Right ventricle myocardium superior (tissue), 1 donor: ENCODE data around the gene KRTCAP2. TPM values are rescaled to one million over a fixed set of nuclear protein-coding genes. Genes with fewer than 3 reads are reported as not detected.
"Not testable (repeated sequence)": the region's sequence is repeated elsewhere in the genome, so short reads cannot be mapped to it uniquely, and the experiment has no call there.

Experiments used
- ATAC-seq: fragments of 200-7000 bp; cut with Tn5 transposase; one replicate; pipeline ENCODE4 v1.9.1; 2020; ENCODE audit warnings: mild to moderate bottlenecking; ENCODE audit not compliant: poor library complexity
- DNase-seq: peaks from one replicate; pipeline ENCODE4 v3.0.0-alpha.2; 2020
- intact Hi-C: fragments of 100-400 bp; cut with DNase I; formaldehyde crosslinking; loops from one replicate; pipeline ENCODE4 v1.11.2; 2022
- total RNA-seq: library from RNA; stranded (reverse); fragmentation: NEBNext Ultra II Directional; extraction: Animal tissue kit (Norgen Biotek cat#: 25700); gene quantifications from one replicate; pipeline ENCODE4 v1.2.1, GENCODE V29; 2021
- donor health status: DM: no; HTN: yes; CAD: no; lungs with severe emphysema.

The KRTCAP2 gene
- total RNA-seq, 1 donor from 2014 or later = 121 TPM

DNA sequence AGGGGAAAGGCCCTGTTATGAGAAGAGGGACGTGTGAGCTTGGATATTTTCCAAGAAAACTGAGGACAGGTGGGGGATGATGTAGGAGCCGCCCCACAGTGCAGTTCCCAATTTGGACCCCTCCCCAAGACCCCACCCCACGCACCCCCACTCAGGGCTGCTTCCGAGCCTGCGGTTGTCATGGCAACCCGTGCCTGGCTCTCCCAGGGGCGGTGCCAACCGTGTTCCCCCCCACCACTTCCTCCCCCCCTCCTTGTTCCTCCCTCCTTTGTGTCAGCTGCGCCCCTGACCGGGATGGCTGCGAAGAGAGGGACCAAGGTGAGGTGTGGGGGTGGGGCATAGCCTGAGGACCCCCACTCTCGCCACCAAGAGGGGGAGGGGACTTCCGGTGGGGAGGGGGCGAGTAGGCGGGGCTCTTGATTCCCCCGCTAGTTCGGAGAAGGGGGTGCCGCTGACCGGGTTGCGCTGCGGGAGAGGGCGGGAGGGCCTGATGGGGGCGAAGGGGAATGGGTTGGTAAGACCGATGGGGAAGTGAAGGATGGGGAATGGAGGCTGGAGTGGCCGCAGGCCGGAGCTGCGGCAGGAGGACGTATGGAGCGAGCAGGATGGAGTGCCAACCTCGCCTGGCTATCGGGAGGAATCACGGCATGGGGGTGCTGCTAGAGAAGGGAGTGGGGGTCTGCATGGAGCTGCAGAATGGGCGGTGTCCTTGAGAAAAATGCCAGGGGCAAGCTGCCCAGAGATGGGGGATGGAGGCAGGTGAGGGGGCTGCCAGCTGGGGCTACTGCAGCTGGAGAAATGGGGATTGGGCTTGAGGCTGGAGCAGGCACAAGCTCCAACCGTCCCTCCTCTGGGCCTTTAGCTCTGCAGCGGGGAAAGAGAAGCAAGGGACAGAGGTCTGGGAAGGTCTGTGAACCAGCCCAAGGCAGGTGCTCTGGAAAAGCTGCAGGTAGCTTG is 1.5 kb upstream of the KRTCAP2 start:
- ATAC-seq (no peak), DNase-seq (no peak)
- intact Hi-C loops = no loop called here

DNA sequence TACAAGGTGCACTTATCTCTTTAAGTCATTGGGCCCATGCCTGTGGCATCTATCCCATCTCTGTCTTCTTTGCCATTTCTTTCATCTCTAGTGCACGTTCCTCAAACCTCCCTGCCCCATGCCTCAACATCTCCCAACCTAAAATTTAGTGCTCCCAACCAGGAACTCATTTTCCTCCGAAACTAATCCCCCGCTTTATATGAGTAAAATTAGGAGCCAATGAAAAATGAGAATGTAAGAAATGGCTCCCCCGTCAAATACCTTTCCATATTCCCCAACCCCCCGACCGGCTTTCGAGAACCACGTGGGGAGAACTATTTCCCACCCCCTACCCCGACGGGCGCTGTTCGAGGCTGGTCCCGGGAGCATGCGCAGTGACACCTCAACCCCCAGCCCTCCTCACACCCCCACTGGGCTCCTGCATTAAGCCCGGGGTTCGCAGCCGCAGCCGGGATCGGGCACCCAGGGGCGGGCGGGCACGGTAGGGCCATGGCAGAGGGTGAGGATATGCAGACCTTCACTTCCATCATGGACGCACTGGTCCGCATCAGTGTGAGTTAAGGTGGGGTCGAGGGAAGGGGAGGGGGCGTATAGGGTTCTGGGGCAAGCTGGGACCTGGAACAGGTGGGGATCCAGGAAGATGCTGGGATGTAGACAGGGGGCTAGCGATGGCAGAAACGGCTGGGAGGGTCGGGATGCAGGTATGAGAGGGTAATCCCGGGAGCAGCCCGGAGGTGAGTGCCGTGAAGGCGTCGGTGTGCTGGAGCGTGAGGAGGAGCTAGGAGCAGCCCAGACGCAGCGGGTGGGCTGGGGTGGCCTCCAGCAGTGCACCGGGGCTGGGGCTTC is 597 bp upstream of the KRTCAP2 start, which contains the start of gene TRIM46:
TRIM46 (plus strand) TSS at position 372 of the 846 bp plus-strand sequence; CDS start at position 490, 118 bp downstream.
- intact Hi-C loops = no loop called here
- no peak for ATAC-seq
- DNase-seq = no peak

DNA sequence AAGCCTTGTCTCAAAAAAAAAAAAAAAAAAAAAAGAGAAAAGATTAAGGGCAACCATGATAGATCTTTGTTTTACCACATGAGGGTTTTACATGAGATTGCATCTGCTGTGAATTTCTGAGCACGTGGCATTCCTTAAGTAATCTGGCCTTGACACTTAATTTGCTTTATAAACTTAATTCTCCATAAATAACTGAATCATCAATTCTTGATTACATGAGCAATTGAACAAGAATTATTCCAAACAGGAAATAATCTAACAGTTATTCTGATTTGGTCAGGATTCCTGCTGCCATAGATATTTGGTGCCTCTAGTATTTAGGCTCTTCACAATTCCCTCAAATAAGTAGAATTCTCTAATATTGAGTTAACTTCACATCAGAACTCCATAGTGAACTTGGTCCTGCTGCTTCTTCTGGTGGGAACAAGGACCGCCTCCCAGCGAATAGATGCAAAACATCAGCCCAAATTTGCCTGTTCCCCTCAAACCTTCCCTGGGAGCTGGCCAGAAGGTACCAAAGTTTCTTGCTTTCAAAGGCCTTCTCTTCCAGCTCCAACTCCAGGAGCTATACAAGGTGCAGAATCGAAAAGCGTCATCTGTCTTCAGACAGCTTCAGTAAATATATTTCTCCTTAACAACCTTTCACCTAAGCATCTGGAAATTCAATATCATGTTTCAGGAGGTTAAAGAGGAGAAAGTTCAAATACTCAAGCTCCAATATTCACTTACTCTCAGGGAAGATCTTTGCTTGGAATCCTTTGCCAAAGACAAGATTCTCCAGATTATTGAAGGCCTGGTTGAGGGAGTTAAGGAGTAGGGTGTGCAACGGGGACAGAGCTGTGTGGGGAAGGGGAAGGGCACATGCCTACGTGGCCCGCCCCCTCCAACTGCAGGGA is 1.0 kb downstream of the KRTCAP2 start:
- DNase-seq (no peak), ATAC-seq (peak; percentile 3)
- intact Hi-C loops = no loop called here

DNA sequence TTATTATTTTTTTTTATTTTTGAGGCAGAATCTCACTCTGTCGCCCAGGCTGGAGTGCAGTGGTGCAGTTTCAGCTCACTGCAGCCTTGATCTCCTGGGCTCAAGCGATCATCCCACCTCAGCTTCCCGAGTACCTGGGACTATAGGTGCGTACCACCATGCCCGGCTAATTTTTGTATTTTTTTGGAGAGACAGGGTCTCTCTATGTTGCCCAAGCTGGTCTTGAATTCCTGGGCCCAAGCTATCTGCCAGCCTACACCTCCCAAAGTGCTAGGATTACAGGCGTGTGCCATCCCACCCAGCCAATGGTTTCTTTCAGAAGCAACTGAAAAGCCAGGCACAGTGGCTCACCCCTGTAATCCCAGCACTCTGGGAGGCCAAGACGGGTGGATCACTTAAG is 2.3 kb downstream of the KRTCAP2 start:
- intact Hi-C loops = no loop called here
- no peak for ATAC-seq

DNA sequence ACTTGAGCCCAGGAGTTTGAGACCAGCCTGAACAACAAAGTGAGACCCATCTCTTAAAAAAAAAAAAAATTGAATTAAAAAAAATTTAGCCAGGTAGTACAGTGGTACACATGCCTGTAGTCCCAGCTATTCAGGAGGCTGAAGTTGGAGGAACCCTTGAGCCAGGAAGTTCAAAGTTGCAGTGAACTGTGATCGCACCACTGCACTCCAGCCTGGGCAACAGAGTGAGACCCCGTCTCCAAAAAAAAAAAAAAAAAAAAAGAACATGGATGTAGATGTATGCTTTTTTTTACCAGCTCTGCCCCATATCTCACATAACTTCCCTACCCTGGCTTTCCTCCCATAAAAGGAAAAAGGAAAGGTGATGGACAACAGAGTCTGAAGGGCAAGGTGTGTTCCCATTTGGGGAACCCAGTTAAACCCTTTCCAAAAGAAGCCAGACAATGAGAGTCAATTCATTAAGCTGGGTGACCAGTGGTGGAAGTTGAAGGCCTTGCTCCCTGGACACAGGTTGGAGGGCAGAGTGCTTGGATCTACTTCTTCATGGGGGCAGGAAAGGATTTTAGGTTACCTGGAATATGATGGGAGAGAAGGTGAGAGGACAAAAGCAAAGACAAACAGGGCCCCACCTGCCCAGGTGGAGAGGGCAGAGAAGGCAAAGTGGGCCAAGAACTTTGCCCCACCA is 2.9 kb downstream of the KRTCAP2 start:
- ATAC-seq (no peak), DNase-seq (no peak)
- intact Hi-C loops = no loop called here

More for the DNA sequence above, 2.3 kb downstream of the KRTCAP2 start:
- DNase-seq = no peak

DNA sequence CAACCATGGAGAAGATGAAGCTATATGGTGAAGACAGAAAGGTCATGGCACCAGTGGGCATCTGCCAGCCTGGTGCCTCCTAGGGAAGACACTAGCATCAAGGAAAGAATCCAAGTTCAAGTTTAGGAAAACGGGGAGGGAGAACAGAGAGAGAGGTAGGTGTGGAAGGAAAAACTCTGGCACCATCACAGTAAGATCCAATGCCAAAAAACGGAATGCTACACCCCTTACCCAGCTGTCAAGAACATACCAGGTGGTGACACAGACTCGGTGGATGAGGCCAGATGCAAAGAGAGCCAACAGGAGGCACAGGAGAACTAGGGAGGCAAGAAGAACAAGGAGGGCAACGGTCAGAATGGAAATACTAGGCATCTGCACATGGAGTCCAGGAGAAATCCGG is 3.6 kb downstream of the KRTCAP2 start:
- DNase-seq = no peak
- intact Hi-C loops = loop anchor here (5.0 kb wide), 1 partner anchor 42 kb away; the partner anchor contains the start of gene EFNA1
- no peak for ATAC-seq

DNA sequence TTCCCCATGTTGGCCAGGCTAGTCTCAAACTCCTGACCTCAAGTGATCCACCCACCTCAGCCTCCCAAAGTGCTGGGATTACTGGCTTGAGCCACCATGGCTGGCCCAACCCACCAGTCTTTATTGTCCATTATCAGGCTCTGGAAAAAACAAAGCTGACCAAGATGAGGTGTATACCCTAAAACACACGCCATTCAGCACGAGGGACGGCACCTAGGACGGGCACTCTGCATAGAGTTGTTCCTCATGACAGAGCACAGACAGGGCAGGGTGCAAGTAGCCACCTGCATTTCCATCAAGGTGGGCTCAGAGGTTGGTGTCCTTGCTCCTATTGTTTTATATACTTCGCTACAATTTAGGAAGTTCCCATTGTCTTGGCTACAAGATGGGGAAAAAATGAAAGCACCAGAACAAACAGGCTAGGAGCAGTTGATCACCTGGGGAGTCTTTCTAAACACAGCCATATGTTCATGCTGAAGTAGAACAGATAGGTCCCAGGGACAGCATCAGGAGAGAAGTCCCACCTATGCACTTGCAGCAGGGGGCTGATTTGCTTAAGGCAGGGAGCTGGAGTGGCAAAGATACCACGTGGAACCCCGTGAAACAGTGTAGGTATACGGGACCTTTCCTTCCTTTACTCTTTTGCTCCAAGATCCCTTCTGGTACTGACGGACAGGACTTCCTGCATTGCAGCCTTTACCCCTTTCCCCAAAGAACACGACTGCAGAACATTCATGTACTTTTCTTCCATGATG is 4.5 kb downstream of the KRTCAP2 start:
- intact Hi-C loops = loop anchor here (5.0 kb wide), 1 partner anchor 41 kb away; the partner anchor contains the start of gene EFNA1
- ATAC-seq = no peak
- no peak for DNase-seq

DNA sequence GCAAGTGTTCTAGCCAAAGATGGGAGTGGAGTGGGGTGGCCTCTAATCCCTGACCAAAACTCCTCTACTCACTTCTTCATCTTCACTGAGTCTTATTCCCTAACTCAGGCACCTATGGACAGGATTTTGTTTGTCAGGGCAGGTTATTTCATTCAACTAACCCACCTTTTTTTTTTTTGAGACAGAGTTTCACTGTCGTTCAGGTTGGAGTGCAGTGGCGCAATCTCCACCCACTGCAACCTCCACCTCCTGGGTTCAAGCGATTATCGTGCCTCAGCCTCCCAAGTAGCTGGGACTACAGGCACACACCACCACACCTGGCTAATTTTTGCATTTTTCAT is 5.0 kb downstream of the KRTCAP2 start:
- not testable (repeated sequence) for DNase-seq, ATAC-seq
- intact Hi-C loops = loop anchor here (5.0 kb wide), 1 partner anchor 41 kb away; the partner anchor contains the start of gene EFNA1

DNA sequence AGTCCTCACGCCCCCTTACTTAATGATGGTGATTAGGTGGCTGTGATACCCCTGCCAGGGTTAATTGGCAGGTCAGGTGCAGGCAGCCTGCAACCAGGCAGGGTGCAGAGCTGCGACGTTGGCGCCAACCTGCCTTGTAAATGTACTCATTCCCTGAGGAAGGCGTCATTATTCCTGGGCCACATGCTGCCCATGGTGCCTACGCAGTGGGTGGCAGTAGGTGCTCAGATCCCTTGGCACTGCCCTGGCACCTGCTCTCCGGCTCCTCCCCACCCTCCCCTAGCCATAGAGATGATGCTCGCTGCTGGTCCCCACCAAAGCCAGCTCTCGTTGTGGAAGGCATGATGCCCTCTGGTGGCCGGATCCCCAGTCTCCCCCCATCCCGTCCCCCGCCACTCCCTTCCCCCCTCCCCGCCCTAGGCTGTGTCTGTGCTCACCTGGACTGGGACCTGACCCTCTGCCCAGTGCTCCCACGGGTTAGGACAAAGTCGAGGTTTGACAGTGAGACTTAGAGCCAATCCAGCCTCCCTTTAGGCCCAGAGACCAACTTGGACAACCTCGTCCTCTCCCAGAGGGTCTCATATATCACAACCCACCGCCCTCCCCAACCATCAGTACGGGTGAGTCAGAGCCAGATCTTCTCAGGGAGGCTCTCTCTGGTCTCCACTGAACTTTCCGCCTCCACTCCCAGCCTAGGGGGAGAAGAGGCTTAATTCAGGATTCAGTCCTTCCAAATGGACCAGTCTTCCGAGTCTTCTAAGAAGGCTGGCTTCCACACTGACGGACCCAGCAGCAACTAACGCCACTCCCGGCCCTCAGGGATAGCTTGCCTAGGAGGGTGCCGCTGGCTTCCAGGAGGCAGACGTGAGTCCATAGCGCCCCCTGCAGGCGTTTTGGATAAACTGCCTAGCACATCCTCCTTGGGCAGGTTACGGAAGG is 5.7 kb downstream of the KRTCAP2 start:
- intact Hi-C loops = loop anchor here (2.0 to 5.0 kb wide), 2 partner anchors 40 to 77 kb away; partner anchors contain the start of gene EFNA1
- DNase-seq = peak; percentile 92
- peak; percentile 90 for ATAC-seq

DNA sequence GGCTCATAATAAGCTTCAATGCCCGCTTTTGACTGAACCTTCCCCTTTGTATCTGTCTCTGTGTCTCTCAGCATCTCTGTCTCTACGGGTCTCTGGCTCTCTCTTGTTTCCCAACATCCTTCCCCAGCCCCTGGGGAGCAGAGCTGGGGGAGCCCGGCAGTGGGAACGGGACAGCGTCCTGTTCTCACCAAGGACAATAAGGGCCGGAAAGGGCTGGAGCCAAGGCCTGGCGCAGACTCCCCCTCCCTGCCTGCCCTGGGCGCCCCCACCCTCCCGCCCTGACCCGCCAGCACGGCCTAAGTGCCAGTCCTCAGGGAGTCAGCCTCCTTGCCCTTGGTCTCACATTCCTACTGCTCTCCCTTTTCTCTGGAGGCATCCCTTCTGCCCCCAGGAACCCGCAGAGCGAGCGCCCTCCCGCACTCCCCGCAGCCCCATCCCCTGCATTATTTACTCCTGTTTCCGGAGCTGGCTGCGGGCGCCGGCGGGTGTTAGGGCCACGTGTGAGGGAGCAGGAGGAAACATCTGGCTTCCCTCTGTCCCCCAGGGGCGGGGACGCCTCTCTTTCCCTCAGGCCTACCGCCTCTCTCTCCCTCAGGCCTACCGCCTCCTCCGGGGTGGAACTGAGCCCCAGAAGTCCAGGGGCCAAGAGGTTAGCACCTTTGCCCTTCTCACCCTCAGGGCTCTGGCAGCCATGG is 6.5 kb downstream of the KRTCAP2 start:
- intact Hi-C loops = loop anchor here (2.0 to 5.0 kb wide), 2 partner anchors 39 to 76 kb away; partner anchors contain the start of gene EFNA1
- ATAC-seq (peak; percentile 68), DNase-seq (peak; percentile 82)

DNA sequence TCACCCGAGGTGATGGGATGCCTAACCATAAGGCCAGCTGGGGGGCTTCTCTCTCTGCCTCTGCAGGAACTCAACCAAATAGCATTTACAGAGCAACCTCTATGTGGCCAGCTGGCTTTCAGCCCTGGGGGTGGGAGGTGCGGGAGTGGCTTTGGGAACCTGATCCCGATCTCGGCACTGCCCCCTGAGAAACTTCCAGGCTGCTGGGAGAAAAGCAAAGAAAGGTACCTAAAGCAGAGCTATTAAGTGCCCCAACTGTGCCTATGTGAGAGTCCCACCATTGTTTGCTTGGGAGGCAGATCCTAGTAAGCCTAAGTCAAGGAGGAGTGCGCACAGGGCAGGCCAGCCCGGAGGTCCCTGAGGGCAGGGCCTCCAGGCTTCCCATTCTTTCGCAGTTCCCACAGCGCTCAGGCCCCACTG is 7.0 kb downstream of the KRTCAP2 start:
- intact Hi-C loops = loop anchor here (2.0 to 5.0 kb wide), 2 partner anchors 39 to 75 kb away; partner anchors contain the start of gene EFNA1
- no peak for ATAC-seq
- DNase-seq = no peak

DNA sequence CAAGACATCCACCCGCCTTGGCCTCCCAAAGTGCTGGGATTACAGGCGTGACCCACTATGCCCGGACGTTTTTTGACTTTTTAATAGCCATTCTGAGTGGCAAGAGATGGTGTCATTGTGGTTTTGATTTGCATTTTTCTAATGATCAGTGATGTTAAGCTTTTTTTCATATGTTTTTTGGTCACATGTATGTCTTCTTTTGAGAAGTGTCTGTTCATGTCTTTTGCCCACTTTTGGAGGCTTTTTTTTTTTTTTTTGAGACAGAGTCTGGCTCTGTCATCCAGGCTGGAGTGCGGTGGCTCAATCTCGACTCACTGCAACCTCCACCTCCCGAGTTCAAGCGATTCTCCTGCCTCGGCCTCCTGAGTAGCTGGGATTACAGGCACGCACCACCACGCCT is 8.5 kb downstream of the KRTCAP2 start:
- intact Hi-C loops = loop anchor here (5.0 kb wide), 1 partner anchor 37 kb away; the partner anchor contains the start of gene EFNA1
- not testable (repeated sequence) for DNase-seq, ATAC-seq

DNA sequence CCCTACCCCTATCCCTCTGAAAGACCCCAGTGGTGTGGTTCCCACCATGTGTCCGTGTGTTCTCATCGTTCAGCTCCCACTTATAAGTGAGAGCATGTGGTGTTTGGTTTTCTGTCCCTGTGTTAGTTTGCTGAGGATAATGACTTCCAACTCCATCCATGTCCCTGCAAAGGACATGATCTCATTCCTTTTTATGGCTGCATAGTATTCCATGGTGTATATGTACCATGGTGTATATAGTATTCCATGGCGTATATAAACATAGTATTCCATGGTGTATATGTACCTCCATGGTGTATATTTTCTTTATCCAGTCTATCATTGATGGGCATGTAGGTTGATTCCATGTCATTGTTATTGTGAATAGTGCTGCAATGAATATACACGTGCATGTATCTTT is 9.3 kb downstream of the KRTCAP2 start:
- ATAC-seq, DNase-seq, intact Hi-C loops: not testable (repeated sequence)

DNA sequence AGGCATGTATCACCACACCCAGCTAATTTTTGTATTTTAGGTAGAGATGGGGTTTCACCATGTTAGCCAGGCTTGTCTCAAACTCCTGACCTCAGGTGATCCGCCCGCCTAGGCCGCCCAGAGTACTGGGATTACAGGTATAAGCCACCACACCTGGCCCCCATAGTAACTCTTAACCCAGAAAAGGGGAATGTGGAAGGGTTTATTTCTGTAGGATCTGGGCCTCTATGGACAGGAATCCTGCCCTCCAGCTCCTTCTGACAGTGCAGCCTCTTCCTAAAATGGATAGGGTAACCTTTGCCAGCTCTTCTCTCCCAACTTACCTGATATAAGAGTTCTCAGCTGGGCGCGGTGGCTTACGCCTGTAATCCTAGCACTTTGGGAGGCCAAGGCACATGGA is 10.5 kb downstream of the KRTCAP2 start:
- ATAC-seq, DNase-seq, intact Hi-C loops: not testable (repeated sequence)

DNA sequence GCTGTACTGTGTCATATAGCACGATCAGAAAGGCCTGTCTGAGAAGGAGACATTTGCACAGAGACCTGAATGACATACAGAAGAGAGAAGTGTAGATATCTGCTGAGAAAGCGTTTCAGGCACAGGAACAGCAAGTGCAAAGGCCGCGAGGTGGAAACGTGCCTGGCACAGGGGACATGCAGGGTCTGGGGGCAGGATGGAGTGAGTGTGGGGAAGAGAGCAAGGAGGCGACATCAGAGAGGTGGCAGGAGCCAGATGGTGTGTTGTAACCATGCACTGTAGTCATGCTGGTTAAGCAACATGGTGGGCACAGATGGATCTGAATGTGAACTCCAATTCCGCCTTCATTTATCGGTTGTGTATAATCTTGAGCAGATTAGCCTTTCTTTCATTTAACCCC is 13.0 kb downstream of the KRTCAP2 start:
- ATAC-seq (no peak), DNase-seq (no peak)
- intact Hi-C loops = no loop called here
